Thyroid gland (tissue), 4 donors: ENCODE results near the gene OR13F1. TPM values are rescaled to one million over a fixed set of nuclear protein-coding genes. Genes with fewer than 3 reads are reported as not detected.

Source experiments
- DNase-seq, 2 donors: peaks; one replicate each; pipeline ENCODE4 v3.0.0-alpha.2; 2019
- H3K27ac ChIP-seq, 3 donors: fragments of 200-600 bp; sonication (generic); 1 replicate in 2 of 3; 2 replicates in 1 of 3; pipeline ENCODE4 v1.5.1; 2016 to 2019; ENCODE audit warnings: mild to moderate bottlenecking in 1 of 3, moderate library complexity in 1 of 3
- H3K27me3 ChIP-seq: fragments of 200-600 bp; sonication (generic); one replicate; pipeline ENCODE4 v1.5.1; 2019
- H3K36me3 ChIP-seq, 2 donors: fragments of 200-600 bp; sonication (generic); one replicate each; pipeline ENCODE4 v1.5.1; 2016 to 2019
- H3K4me1 ChIP-seq, 2 donors: fragments of 200-600 bp; sonication (generic); one replicate each; pipeline ENCODE4 v1.5.1; 2017 to 2019
- H3K4me3 ChIP-seq, 3 donors: fragments of 200-600 bp; sonication (generic); replicated peaks in 1 of 3; 1 replicate in 2 of 3; 2 replicates in 1 of 3; pipeline ENCODE4 v1.5.1; 2016; ENCODE audit warnings: mild to moderate bottlenecking in 1 of 3
- H3K9me3 ChIP-seq: fragments of 200-600 bp; sonication (generic); one replicate; pipeline ENCODE4 v1.5.1; 2017
- CTCF ChIP-seq, 6 experiments: fragments of 200-600 bp in 3 of 6; fragments of 450-650 bp in 3 of 6; sonication (generic) in 3 of 6; IDR thresholded peaks; one replicate each; pipeline ENCODE4 v1.5.1; 2016 to 2019; ENCODE audit warnings: antibody characterized with exemption in 6 of 6, mild to moderate bottlenecking in 2 of 6, inconsistent platforms in 1 of 6, moderate library complexity in 1 of 6
- POLR2A ChIP-seq, 2 donors: fragments of 450-650 bp; IDR thresholded peaks; one replicate each; pipeline ENCODE4 v1.6.1; 2017; ENCODE audit warnings: antibody characterized with exemption in 2 of 2, mild to moderate bottlenecking in 2 of 2, moderate library complexity in 1 of 2
- WGBS, 2 donors: methylation state at CpG; one replicate each; pipeline ENCODE4 v1.1.5; 2017; 5-methylcytosine and 5-hydroxymethylcytosine counted together
- intact Hi-C: fragments of 100-400 bp; cut with DNase I; formaldehyde crosslinking; loops from one replicate; pipeline ENCODE4 v1.15.1; 2023
- total RNA-seq, 4 donors: library from RNA; depleted of rRNA; stranded (reverse); fragments of >200 nt; gene quantifications; one replicate each; pipeline ENCODE4 v1.2.3, GENCODE V29; 2016

The OR13F1 gene
- total RNA-seq, 4 donors from 2014 or later = not detected

DNA sequence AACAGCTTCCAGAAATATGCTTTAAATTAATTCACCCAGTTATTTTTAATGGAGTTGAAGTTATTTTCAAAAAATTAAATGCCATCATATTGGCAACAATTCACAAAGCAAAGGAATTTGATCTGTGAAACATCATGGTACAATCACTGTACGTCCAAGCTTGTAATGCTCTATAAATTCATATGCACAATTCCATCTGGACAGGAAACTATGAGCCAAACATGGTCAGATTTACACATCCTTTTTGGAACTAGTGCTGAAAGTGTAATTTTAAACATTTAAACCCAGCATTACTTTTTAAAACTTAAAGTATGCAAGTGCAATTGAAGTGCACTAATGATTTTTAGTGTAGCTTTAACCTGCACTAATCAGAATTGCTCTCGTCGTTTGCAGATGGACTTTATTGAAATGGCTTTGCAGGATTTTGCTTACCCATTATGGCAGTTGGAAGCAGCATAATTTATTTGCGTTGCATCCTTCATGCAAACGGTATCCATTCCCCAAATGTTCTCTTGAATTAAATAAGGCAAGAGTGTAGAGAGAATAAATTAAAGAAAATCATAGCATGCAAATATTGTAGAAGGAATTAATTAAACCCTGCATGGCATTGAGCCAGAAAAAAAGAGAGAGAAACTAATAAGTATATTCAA, 21.0 kb upstream of the OR13F1 start:
- no peaks in the 10 kb centered on the region for H3K9me3 ChIP-seq
- H3K4me3 ChIP-seq = no peak overlapping the region
- H3K27me3 ChIP-seq = no peaks in the 10 kb centered on the region
- 76 to 79% methylated on average over 5 of the region's 5 CpGs for WGBS, 2 donors
- H3K27ac ChIP-seq = no peak overlapping the region
- DNase-seq = no peak
- no peaks in the 10 kb centered on the region for H3K4me1 ChIP-seq
- intact Hi-C loops = no loop called here
- H3K36me3 ChIP-seq = no peaks in the 10 kb centered on the region
- no peak for TF ChIP-seq CTCF (IDR thresholded peaks at IDR 0.05)
- TF ChIP-seq POLR2A (IDR thresholded peaks at IDR 0.05) = no peak

DNA sequence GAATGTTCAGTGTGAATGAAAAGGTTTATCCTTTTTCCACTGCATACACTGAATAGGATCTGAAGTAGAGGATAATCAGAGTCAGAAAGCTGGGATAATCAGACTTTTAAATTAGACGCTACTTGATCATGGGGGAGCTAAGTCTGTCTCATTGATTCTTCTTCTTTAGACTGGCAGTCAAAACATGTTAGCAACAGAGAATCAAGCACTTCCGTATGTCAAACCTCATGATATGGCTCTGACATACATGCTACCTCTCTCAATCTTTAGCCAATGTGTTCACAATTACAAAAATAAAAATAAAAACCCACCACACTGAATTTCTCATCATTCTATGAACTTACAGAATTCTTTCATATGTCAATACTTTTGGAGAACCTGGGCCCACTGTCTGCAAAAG, 19.0 kb upstream of the OR13F1 start:
- intact Hi-C loops = no loop called here
- TF ChIP-seq POLR2A (IDR thresholded peaks at IDR 0.05) (no peak), CTCF (IDR thresholded peaks at IDR 0.05) (no peak)

GRCh38 chr9:104494808-104495207, 9.3 kb upstream of the OR13F1 start:
- intact Hi-C loops = no loop called here

More for the DNA sequence above, 19.0 kb upstream of the OR13F1 start:
- H3K9me3 ChIP-seq = no peaks in the 10 kb centered on the region
- no peak for DNase-seq
- 93 to 95% methylated on average over 2 of the region's 2 CpGs for WGBS, 2 donors
- no peaks in the 10 kb centered on the region for H3K27me3 ChIP-seq
- no peaks in the 10 kb centered on the region for H3K36me3 ChIP-seq
- no peak overlapping the region for H3K4me3 ChIP-seq
- H3K4me1 ChIP-seq = no peaks in the 10 kb centered on the region
- H3K27ac ChIP-seq = no peak overlapping the region

DNA sequence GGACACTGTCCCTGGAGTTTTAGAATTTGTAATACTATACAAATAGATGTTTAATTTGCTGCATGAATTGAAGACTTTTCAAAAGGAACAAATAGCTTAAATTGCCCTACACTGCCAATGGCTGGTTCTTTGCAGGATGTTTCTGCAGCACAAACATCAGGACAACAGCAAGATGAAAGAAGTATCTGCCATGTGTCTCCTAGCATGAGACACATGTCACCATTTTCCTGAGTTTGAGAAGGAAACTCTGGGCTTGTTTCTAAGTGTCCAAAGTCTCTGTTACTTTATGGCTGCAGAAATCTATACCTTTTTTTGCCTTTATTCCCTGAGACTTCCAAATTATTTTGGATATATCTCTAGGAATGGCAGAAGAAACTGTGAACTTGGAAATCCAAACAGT, 623 bp upstream of the OR13F1 start:
- no peak for DNase-seq
- H3K4me1 ChIP-seq = no peaks in the 10 kb centered on the region
- H3K4me3 ChIP-seq = no peak overlapping the region
- H3K9me3 ChIP-seq = no peaks in the 10 kb centered on the region
- no peaks in the 10 kb centered on the region for H3K36me3 ChIP-seq
- H3K27me3 ChIP-seq = no peaks in the 10 kb centered on the region
- TF ChIP-seq POLR2A (IDR thresholded peaks at IDR 0.05) (no peak), CTCF (IDR thresholded peaks at IDR 0.05) (no peak)
- H3K27ac ChIP-seq = no peak overlapping the region
- intact Hi-C loops = no loop called here

More at GRCh38 chr9:104494808-104495207, 9.3 kb upstream of the OR13F1 start:
- H3K36me3 ChIP-seq = no peaks in the 10 kb centered on the region
- no peak for DNase-seq
- H3K27ac ChIP-seq = no peak overlapping the region
- no peak overlapping the region for H3K4me3 ChIP-seq
- H3K27me3 ChIP-seq = no peaks in the 10 kb centered on the region
- TF ChIP-seq POLR2A (IDR thresholded peaks at IDR 0.05) (no peak), CTCF (IDR thresholded peaks at IDR 0.05) (no peak)
- H3K9me3 ChIP-seq = no peaks in the 10 kb centered on the region
- WGBS, 2 donors = 30% methylated on average over 3 of the region's 3 CpGs
- no peaks in the 10 kb centered on the region for H3K4me1 ChIP-seq

- intact Hi-C loops = no loop called here
- no peaks in the 10 kb centered on the region for H3K27me3 ChIP-seq
Observed at GRCh38 chr9:104506565-104506964, 2.5 kb downstream of the OR13F1 start.

More at GRCh38 chr9:104506565-104506964, 2.5 kb downstream of the OR13F1 start:
- Histone ChIP-seq H3K27ac (no peak overlapping the region), H3K4me3 (no peak overlapping the region), H3K9me3 (no peaks in the 10 kb centered on the region), H3K4me1 (no peaks in the 10 kb centered on the region), H3K36me3 (no peaks in the 10 kb centered on the region)
- TF ChIP-seq POLR2A (IDR thresholded peaks at IDR 0.05) = no peak
- TF ChIP-seq CTCF (IDR thresholded peaks at IDR 0.05) = no peak
- DNase-seq = no peak
